Astrocyte (in vitro differentiated cells and primary cell): Measurements from ENCODE around the gene PPP1R14C. TPM values are rescaled to one million over a fixed set of nuclear protein-coding genes. Genes with fewer than 3 reads are reported as not detected.

Experiments used
- DNase-seq: peaks from one replicate; pipeline ENCODE4 v3.0.0-alpha.2; 2010; ENCODE audit warnings: low read depth
- FAIRE-seq: peaks from 2 replicates; lab custom pipeline; 2011; peaks lifted over from hg19 to GRCh38; lab: Jason Lieb, UNC
- H2AFZ ChIP-seq: 2 replicates; pipeline ENCODE4 v1.6.0; 2012; ENCODE audit warnings: low read depth, low read length, inconsistent platforms
- H3K27ac ChIP-seq: 2 replicates; pipeline ENCODE4 v1.5.1; 2011; ENCODE audit warnings: low read depth, low read length, inconsistent platforms
- H3K27me3 ChIP-seq: 2 replicates; pipeline ENCODE4 v1.6.0; 2011; ENCODE audit warnings: low read length, inconsistent platforms; ENCODE audit not compliant: insufficient read depth
- H3K36me3 ChIP-seq: 2 replicates; pipeline ENCODE4 v1.5.1; 2011; ENCODE audit warnings: low read length, inconsistent platforms; ENCODE audit not compliant: insufficient read depth
- H3K4me1 ChIP-seq: 2 replicates; pipeline ENCODE4 v1.5.1; 2011; ENCODE audit warnings: low read length, inconsistent platforms; ENCODE audit not compliant: insufficient read depth
- H3K4me2 ChIP-seq: 2 replicates; pipeline ENCODE4 v1.6.0; 2012; ENCODE audit warnings: low read length, inconsistent platforms
- H3K4me3 ChIP-seq: 2 replicates; pipeline ENCODE4 v1.5.1; 2011; ENCODE audit warnings: low read depth, mild to moderate bottlenecking, low read length, inconsistent platforms; ENCODE audit not compliant: insufficient read depth
- H3K79me2 ChIP-seq: 2 replicates; pipeline ENCODE4 v1.6.0; 2012; ENCODE audit warnings: mild to moderate bottlenecking, low read length, inconsistent platforms; ENCODE audit not compliant: insufficient read depth
- H3K9ac ChIP-seq: 2 replicates; pipeline ENCODE4 v1.6.0; 2012; ENCODE audit warnings: mild to moderate bottlenecking, low read length, inconsistent platforms
- H3K9me3 ChIP-seq: 2 replicates; pipeline ENCODE4 v1.5.1; 2012; ENCODE audit warnings: low read depth, mild to moderate bottlenecking, low read length, inconsistent platforms; ENCODE audit not compliant: insufficient read depth
- H4K20me1 ChIP-seq: 2 replicates; pipeline ENCODE4 v1.6.0; 2012; ENCODE audit warnings: low read length, inconsistent platforms; ENCODE audit not compliant: insufficient read depth
- H3K27ac Mint-ChIP-seq: one replicate; pipeline ENCODE4 v1.8.0; 2021; ENCODE audit warnings: mild to moderate bottlenecking, mixed read lengths; ENCODE audit not compliant: unreplicated experiment
- H3K27me3 Mint-ChIP-seq: one replicate; pipeline ENCODE4 v1.8.0; 2021; ENCODE audit warnings: low read depth, mixed read lengths; ENCODE audit not compliant: unreplicated experiment
- H3K36me3 Mint-ChIP-seq: one replicate; pipeline ENCODE4 v1.8.0; 2021; ENCODE audit warnings: low read depth, mixed read lengths; ENCODE audit not compliant: unreplicated experiment
- H3K4me1 Mint-ChIP-seq: one replicate; pipeline ENCODE4 v1.8.0; 2021; ENCODE audit warnings: low read depth, mixed read lengths; ENCODE audit not compliant: unreplicated experiment
- H3K4me3 Mint-ChIP-seq: one replicate; pipeline ENCODE4 v1.8.0; 2021; ENCODE audit warnings: mild to moderate bottlenecking, moderate library complexity, mixed read lengths; ENCODE audit not compliant: unreplicated experiment
- H3K9me3 Mint-ChIP-seq: one replicate; pipeline ENCODE4 v1.8.0; 2021; ENCODE audit warnings: mild to moderate bottlenecking, mixed read lengths; ENCODE audit not compliant: unreplicated experiment
- CTCF ChIP-seq: IDR thresholded peaks from 2 replicates; pipeline ENCODE4 v1.5.1; 2011; ENCODE audit warnings: low read depth, mild to moderate bottlenecking, inconsistent platforms, low read length, moderate library complexity; ENCODE audit not compliant: insufficient read depth
- EZH2 ChIP-seq: IDR thresholded peaks from 2 replicates; pipeline ENCODE4 v1.6.1; 2012; ENCODE audit warnings: mild to moderate bottlenecking, low read length, inconsistent platforms; ENCODE audit not compliant: insufficient read depth
- total RNA-seq: library from RNA; stranded (reverse); gene quantifications from 2 replicates; pipeline ENCODE4 v1.2.1, GENCODE V29; 2021

PPP1R14C gene
- total RNA-seq, 1 donor from 2014 or later, result 3.9 TPM

- H3K9me3 Mint-ChIP-seq, result no peaks in the 10 kb centered on the region
- no peaks in the 10 kb centered on the region for H3K36me3 Mint-ChIP-seq
- H3K4me3 Mint-ChIP-seq, result no peak overlapping the region
- Histone ChIP-seq H3K9me3 (no peaks in the 10 kb centered on the region), H2AFZ (no peak overlapping the region), H3K4me1 (peaks cover 48% of the 10 kb centered on the region), H3K9ac (peak overlapping the region; percentile 40), H3K27ac (peak overlapping the region; percentile 69), H3K79me2 (no peaks in the 10 kb centered on the region), H3K36me3 (no peaks in the 10 kb centered on the region), H3K4me3 (no peak overlapping the region), H4K20me1 (no peaks in the 10 kb centered on the region), H3K27me3 (no peaks in the 10 kb centered on the region), H3K4me2 (peak overlapping the region; percentile 48)
- peaks cover 67% of the 10 kb centered on the region for H3K4me1 Mint-ChIP-seq
- peak overlapping the region; percentile 91 for H3K27ac Mint-ChIP-seq
- peak; percentile 93 for DNase-seq
- FAIRE-seq, result no peak
- no peaks in the 10 kb centered on the region for H3K27me3 Mint-ChIP-seq
- TF ChIP-seq CTCF, result no peak
- no peak for TF ChIP-seq EZH2
Observed at GRCh38 chr6:150269857-150270223, 127.0 kb downstream of the PPP1R14C start.

GRCh38 chr6:150270330-150271052 lies 127.6 kb downstream of the PPP1R14C start:
- H3K4me3 Mint-ChIP-seq, result no peak overlapping the region
- no peaks in the 10 kb centered on the region for H3K36me3 Mint-ChIP-seq
- peak overlapping the region; percentile 91 for H3K27ac Mint-ChIP-seq
- Histone ChIP-seq H3K4me3 (no peak overlapping the region), H3K9me3 (no peaks in the 10 kb centered on the region), H3K79me2 (no peaks in the 10 kb centered on the region), H2AFZ (no peak overlapping the region), H3K27me3 (no peaks in the 10 kb centered on the region), H4K20me1 (no peaks in the 10 kb centered on the region), H3K4me2 (peak overlapping the region; percentile 48), H3K9ac (peak overlapping the region; percentile 40), H3K36me3 (no peaks in the 10 kb centered on the region), H3K4me1 (peaks cover 48% of the 10 kb centered on the region), H3K27ac (peak overlapping the region; percentile 64)
- no peak for DNase-seq
- peaks cover 67% of the 10 kb centered on the region for H3K4me1 Mint-ChIP-seq
- no peaks in the 10 kb centered on the region for H3K9me3 Mint-ChIP-seq
- TF ChIP-seq CTCF (no peak), EZH2 (no peak)
- no peaks in the 10 kb centered on the region for H3K27me3 Mint-ChIP-seq
- no peak for FAIRE-seq

GRCh38 chr6:150271172-150271500 lies 128.3 kb downstream of the PPP1R14C start:
- FAIRE-seq, result no peak
- no peaks in the 10 kb centered on the region for H3K36me3 ChIP-seq
- H3K4me1 Mint-ChIP-seq, result peaks cover 67% of the 10 kb centered on the region

More at GRCh38 chr6:150271172-150271500, 128.3 kb downstream of the PPP1R14C start:
- no peaks in the 10 kb centered on the region for H3K27me3 ChIP-seq
- H3K79me2 ChIP-seq, result no peaks in the 10 kb centered on the region
- peaks cover under 1% of the 10 kb centered on the region for H3K27me3 Mint-ChIP-seq
- no peak overlapping the region for H3K9ac ChIP-seq
- no peaks in the 10 kb centered on the region for H4K20me1 ChIP-seq
- H3K4me3 Mint-ChIP-seq, result no peak overlapping the region
- H2AFZ ChIP-seq, result no peak overlapping the region
- no peak overlapping the region for H3K4me3 ChIP-seq
- no peak overlapping the region for H3K27ac ChIP-seq
- H3K9me3 ChIP-seq, result no peaks in the 10 kb centered on the region
- no peak for DNase-seq
- H3K27ac Mint-ChIP-seq, result peak overlapping the region; percentile 28
- TF ChIP-seq CTCF, result no peak
- no peak for TF ChIP-seq EZH2
- H3K36me3 Mint-ChIP-seq, result no peaks in the 10 kb centered on the region
- no peak overlapping the region for H3K4me2 ChIP-seq
- peaks cover 48% of the 10 kb centered on the region for H3K4me1 ChIP-seq
- no peaks in the 10 kb centered on the region for H3K9me3 Mint-ChIP-seq
